Left ventricle myocardium inferior (tissue), 1 donor: ENCODE measurements around the gene PCDHGB1. TPM values are rescaled to one million over a fixed set of nuclear protein-coding genes. Genes with fewer than 3 reads are reported as not detected.
A peak's percentile ranks its signal among the peaks of the same experiment; 100 is the strongest.
"Not testable (repeated sequence)": the region's sequence is repeated elsewhere in the genome, so short reads cannot be mapped to it uniquely, and the experiment has no call there.

Experiments
- DNase-seq: peaks from one replicate; pipeline ENCODE4 v3.0.0-alpha.2; 2020
- H3K27ac ChIP-seq: fragments of 200-600 bp; replicated peaks from 2 replicates; pipeline ENCODE4 v1.8.0; 2021
- H3K27me3 ChIP-seq: fragments of 200-600 bp; 2 replicates; pipeline ENCODE4 v1.8.0; 2021; ENCODE audit warnings: low read depth
- H3K36me3 ChIP-seq: fragments of 200-600 bp; 2 replicates; pipeline ENCODE4 v1.8.0; 2021
- H3K4me1 ChIP-seq: fragments of 200-600 bp; 2 replicates; pipeline ENCODE4 v1.8.0; 2021
- H3K4me3 ChIP-seq: fragments of 200-600 bp; 2 replicates; pipeline ENCODE4 v1.8.0; 2021; ENCODE audit warnings: mild to moderate bottlenecking, moderate library complexity
- H3K9me3 ChIP-seq: fragments of 200-600 bp; replicated peaks from 2 replicates; pipeline ENCODE4 v1.8.0; 2021
- intact Hi-C: fragments of 100-400 bp; cut with micrococcal nuclease; formaldehyde crosslinking; loops from one replicate; pipeline ENCODE4 v1.11.0; 2022
- total RNA-seq: library from RNA; stranded (reverse); fragmentation: NEBNext Ultra II Directional; extraction: Animal tissue kit (Norgen Biotek cat#: 25700); gene quantifications from one replicate; pipeline ENCODE4 v1.2.1, GENCODE V29; 2021
- TF ChIP-seq, protein P1 (sequence below): fragments of 200-600 bp; IDR thresholded peaks from 2 replicates; pipeline ENCODE4 v1.8.0; 2021; ENCODE audit warnings: antibody characterized with exemption, mild to moderate bottlenecking, borderline replicate concordance
- donor health status: DM: no; HTN: yes; CAD: no; lungs with severe emphysema.

The PCDHGB1 gene
- total RNA-seq, 1 donor from 2014 or later, result 5.7 TPM

DNA sequence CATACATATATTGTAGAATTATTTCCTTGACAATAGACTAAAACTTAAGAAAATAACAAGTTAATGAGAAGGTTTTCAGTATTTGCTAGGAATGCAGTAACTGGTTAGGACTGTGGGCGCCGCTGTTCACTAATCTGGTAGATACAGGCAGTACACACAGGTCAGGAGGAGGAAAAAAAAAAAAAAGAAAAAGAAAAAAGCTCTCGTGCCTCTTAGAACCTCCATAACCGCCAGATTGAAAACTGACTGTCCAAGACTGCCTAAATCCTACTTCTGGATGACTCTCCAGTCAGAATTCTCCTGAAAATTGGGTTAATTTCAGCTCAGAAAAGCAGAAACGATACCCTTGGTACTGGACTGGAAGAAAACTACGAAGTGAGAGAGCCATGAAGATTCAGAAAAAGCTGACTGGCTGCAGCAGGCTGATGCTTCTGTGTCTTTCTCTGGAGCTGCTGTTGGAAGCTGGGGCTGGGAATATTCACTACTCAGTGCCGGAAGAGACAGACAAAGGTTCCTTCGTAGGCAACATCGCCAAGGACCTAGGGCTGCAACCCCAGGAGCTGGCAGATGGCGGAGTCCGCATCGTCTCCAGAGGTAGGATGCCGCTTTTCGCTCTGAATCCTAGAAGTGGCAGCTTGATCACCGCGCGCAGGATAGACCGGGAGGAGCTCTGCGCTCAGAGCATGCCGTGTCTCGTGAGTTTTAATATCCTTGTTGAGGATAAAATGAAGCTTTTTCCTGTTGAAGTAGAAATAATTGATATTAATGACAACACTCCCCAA, 19.4 kb upstream of the PCDHGB1 start, which contains the start of gene PCDHGA1:
TSS of gene PCDHGA1 (plus strand) at position 216 of the 782 bp plus-strand sequence.
- Histone ChIP-seq H3K27ac (peak within 1 kb of the TSS; percentile 54), H3K27me3 (no peaks in the 10 kb centered on the region), H3K4me1 (peaks cover 23% of the 10 kb centered on the region), H3K36me3 (no peaks in the 10 kb centered on the region), H3K4me3 (peak within 1 kb of the TSS; percentile 55), H3K9me3 (peaks cover 88% of the 10 kb centered on the region)
- intact Hi-C loops, result loop anchor here (10.0 kb wide), 1 partner anchor 234 kb away; no protein-coding TSS in a partner anchor
- TF ChIP-seq, protein P1, sequence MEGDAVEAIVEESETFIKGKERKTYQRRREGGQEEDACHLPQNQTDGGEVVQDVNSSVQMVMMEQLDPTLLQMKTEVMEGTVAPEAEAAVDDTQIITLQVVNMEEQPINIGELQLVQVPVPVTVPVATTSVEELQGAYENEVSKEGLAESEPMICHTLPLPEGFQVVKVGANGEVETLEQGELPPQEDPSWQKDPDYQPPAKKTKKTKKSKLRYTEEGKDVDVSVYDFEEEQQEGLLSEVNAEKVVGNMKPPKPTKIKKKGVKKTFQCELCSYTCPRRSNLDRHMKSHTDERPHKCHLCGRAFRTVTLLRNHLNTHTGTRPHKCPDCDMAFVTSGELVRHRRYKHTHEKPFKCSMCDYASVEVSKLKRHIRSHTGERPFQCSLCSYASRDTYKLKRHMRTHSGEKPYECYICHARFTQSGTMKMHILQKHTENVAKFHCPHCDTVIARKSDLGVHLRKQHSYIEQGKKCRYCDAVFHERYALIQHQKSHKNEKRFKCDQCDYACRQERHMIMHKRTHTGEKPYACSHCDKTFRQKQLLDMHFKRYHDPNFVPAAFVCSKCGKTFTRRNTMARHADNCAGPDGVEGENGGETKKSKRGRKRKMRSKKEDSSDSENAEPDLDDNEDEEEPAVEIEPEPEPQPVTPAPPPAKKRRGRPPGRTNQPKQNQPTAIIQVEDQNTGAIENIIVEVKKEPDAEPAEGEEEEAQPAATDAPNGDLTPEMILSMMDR, result peak; percentile 65
- DNase-seq, result no peak

DNA sequence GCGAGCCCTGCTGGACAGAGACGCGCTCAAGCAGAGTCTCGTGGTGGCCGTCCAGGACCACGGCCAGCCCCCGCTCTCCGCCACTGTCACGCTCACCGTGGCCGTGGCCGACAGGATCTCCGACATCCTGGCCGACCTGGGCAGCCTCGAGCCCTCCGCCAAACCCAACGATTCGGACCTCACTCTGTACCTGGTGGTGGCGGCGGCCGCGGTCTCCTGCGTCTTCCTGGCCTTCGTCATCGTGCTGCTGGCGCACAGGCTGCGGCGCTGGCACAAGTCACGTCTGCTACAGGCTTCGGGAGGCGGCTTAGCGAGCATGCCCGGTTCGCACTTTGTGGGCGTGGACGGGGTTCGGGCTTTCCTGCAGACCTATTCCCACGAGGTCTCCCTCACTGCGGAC, 17.3 kb upstream of the PCDHGB1 start:
- not testable (repeated sequence) for H3K36me3 ChIP-seq, DNase-seq, H3K27ac ChIP-seq, H3K4me1 ChIP-seq, H3K4me3 ChIP-seq, H3K27me3 ChIP-seq
- intact Hi-C loops, result loop anchor here (10.0 kb wide), 1 partner anchor 232 kb away; no protein-coding TSS in a partner anchor
- H3K9me3 ChIP-seq, result peaks cover 97% of the 10 kb centered on the region

DNA sequence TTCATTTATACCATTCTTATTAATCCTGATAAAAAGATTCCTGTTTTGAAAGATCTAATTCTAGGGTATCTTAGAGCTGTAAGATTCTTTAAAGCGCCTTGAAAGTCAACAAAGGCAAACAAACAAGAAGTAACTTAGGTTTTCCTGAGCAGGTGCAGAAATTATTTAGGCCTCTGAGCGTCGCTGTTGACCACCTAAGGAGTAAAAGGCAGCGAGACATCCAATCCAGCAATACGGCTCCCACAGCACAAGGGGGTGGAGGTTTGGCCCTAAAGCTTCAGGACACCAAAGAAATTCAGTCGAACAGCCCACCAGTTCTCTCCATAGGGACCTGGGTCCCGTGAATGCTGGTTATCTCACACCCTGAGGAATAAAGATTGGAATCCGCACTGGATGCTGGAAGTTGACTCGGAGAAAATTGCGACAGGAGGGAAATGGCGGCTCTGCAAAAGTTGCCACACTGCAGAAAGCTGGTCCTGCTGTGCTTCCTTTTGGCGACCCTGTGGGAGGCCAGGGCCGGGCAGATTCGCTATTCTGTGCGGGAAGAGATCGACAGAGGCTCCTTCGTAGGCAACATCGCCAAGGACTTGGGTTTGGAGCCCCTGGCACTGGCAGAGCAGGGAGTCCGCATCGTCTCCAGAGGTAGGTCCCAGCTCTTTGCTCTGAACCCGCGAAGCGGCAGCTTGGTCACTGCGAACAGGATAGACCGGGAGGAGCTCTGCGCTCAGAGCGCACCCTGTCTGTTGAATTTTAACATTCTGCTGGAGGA, 11.2 kb upstream of the PCDHGB1 start, which contains the start of gene PCDHGA2:
TSS of gene PCDHGA2 (plus strand) at position 223 of the 769 bp plus-strand sequence.
- intact Hi-C loops, result loop anchor here (10.0 kb wide), 1 partner anchor 226 kb away; no protein-coding TSS in a partner anchor
- DNase-seq, result no peak
- Histone ChIP-seq H3K27ac (peak within 1 kb of the TSS; percentile 85), H3K9me3 (peaks cover 96% of the 10 kb centered on the region), H3K4me3 (peak within 1 kb of the TSS; percentile 65), H3K36me3 (no peaks in the 10 kb centered on the region), H3K4me1 (no peaks in the 10 kb centered on the region), H3K27me3 (no peaks in the 10 kb centered on the region)
- TF ChIP-seq, protein P1, result peak; percentile 72

DNA sequence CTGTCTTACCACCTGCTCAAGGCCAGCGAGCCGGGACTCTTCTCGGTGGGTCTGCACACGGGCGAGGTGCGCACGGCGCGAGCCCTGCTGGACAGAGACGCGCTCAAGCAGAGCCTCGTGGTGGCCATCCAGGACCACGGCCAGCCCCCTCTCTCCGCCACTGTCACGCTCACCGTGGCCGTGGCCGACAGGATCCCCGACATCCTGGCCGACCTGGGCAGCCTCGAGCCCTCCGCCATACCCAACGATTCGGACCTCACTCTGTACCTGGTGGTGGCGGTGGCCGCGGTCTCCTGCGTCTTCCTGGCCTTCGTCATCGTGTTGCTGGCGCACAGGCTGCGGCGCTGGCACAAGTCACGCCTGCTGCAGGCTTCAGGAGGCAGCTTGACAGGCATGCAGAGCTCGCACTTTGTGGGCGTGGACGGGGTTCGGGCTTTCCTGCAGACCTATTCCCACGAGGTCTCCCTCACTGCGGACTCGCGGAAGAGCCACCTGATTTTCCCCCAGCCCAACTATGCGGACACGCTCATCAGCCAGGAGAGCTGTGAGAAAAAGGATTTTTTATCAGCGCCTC, 9.0 kb upstream of the PCDHGB1 start:
- H3K4me1 ChIP-seq, intact Hi-C loops, H3K36me3 ChIP-seq, H3K27me3 ChIP-seq, DNase-seq: not testable (repeated sequence)
- Histone ChIP-seq H3K27ac (peak overlapping the region; percentile 84), H3K4me3 (peak overlapping the region; percentile 65), H3K9me3 (peaks cover 98% of the 10 kb centered on the region)

DNA sequence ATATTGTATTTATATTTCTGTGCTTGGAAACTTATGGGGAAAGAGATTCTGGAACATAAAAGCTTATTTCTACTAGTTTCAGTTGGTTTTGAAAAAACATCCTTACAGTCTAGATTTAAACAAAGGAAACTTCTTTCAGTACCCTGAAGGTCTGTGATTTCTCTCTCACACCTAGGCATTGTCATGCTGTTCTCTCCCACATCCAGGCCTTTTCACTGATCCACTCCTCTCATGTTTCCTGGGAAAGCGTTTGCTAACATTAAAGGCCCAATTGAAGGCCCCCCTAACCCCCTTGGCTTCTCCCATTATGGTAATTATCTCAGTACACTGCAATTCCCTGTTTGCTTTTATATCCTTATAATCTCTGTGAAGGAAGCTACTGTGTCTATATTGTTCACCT, 7.1 kb upstream of the PCDHGB1 start:
- intact Hi-C loops, result no loop called here
- peak overlapping the region; percentile 84 for H3K27ac ChIP-seq
- H3K9me3 ChIP-seq, result peaks cover 99% of the 10 kb centered on the region
- peaks cover 21% of the 10 kb centered on the region for H3K4me1 ChIP-seq
- DNase-seq, result no peak
- peak overlapping the region; percentile 65 for H3K4me3 ChIP-seq
- no peaks in the 10 kb centered on the region for H3K27me3 ChIP-seq
- TF ChIP-seq, protein P1, result no peak
- H3K36me3 ChIP-seq, result peaks cover 10% of the 10 kb centered on the region

DNA sequence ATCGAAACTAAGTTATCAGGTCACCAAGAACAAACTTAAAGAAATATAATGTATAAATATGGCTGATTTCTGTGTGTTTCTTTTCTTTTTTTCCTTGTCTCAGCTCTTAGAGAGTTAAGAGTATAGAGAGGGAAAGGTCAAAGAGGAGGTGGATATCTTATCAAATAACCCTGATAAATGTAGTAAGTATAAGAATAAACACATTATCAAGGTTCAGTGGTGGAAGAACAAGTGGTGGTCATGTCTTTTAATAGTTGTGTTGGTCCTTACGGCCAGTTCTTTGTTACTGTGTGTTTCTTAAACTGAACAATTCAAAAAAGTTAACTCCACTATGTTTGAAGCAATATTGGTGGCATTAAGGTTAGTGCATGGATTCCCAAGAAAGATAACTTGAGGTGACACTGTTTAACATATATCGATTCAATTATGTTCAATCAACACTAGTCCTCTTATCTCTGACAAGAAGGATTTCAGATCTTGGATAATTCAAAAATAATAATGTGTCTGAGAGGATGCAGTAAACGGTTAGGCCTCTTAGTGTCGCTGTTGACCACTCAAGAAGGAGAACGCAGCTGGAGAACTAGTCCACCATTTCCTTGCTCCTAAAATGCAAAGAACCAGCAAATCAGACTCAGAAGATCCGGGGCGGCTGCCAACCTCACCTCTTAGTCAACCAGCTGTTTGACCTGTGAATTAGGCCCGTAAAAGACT, 6.5 kb upstream of the PCDHGB1 start, which contains the start of gene PCDHGA3:
TSS of gene PCDHGA3 (plus strand) at position 588 of the 711 bp plus-strand sequence. CDS start 205 bp downstream, outside the sequence.
- H3K9me3 ChIP-seq, result peaks cover 99% of the 10 kb centered on the region
- intact Hi-C loops, result no loop called here

More for the DNA sequence above, 6.5 kb upstream of the PCDHGB1 start, which contains the start of gene PCDHGA3:
- Histone ChIP-seq H3K4me3 (peak within 1 kb of the TSS; percentile 65), H3K4me1 (peaks cover 22% of the 10 kb centered on the region), H3K27me3 (no peaks in the 10 kb centered on the region), H3K36me3 (peaks cover 17% of the 10 kb centered on the region), H3K27ac (peak within 1 kb of the TSS; percentile 84)
- TF ChIP-seq, protein P1, result peak; percentile 72
- DNase-seq, result no peak
